Left renal cortex interstitium (tissue), 4 donors: Measurements from ENCODE around the gene FAAH. TPM values are rescaled to one million over a fixed set of nuclear protein-coding genes. Genes with fewer than 3 reads are reported as not detected.

ENCODE experiments used
- DNase-seq, 4 donors: peaks; one replicate each; pipeline ENCODE4 v3.0.0-alpha.2; 2013; ENCODE audit warnings: low read depth in 4 of 4, low spot score in 2 of 4, missing footprints in 1 of 4
- polyA plus RNA-seq, 4 donors: library from polyadenylated mRNA; unstranded; fragments of 120-200 nt; gene quantifications; one replicate each; pipeline ENCODE4 v1.2.1, GENCODE V29; 2013; ENCODE audit not compliant: insufficient read length in 4 of 4

The FAAH gene
- polyA plus RNA-seq, 4 donors = 16.9 to 31.8 (median 26.7) TPM

DNA sequence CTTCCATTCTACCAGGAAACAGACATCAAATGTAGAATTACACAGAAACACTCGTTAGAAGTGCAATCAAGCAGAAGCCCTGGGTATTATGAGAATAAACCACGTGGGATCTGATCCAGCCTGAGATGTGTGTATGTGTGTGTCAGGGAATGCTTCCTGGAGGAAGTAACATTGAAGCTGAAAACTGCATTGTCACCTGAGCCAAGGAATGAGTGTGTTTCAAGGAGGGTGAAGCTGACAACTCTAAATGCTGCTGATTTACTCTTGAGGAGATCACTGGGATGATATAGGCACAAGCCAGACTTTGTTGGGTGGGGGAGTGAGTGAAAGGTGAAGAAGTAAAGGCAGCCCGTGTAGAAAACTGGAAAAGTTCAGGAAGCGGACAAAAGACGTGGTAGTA, 27.6 kb downstream of the FAAH start:
- DNase-seq = no peak

DNA sequence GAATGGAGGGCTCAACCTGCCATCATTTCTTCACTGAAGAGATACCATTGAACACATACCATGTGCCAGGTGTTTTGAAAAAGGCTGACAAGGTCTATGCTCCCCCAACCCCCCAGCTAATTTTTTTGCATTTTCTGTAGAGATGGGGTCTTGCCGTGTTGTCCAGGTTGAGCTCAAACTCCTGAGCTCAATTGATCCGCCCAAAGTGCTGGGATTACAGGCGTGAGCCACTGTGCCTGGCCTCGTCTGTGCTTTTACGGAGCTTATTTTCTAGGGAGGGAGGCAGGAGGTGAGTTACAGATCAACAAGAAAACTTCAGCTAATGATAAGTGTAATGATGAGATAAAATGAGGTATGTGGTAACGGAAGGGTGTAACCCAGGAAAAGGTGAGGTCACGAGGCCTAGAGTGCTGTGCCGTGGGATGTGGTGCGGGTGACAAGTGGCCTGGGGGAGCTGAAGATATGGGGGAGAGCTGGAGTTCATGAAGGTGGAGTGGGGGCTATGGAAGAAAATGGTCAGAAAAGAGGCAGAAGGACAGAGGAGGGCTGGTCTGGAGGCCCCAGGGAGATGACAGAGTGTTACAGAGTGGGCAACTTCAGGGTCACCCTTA, 28.2 kb downstream of the FAAH start:
- DNase-seq = no peak

DNA sequence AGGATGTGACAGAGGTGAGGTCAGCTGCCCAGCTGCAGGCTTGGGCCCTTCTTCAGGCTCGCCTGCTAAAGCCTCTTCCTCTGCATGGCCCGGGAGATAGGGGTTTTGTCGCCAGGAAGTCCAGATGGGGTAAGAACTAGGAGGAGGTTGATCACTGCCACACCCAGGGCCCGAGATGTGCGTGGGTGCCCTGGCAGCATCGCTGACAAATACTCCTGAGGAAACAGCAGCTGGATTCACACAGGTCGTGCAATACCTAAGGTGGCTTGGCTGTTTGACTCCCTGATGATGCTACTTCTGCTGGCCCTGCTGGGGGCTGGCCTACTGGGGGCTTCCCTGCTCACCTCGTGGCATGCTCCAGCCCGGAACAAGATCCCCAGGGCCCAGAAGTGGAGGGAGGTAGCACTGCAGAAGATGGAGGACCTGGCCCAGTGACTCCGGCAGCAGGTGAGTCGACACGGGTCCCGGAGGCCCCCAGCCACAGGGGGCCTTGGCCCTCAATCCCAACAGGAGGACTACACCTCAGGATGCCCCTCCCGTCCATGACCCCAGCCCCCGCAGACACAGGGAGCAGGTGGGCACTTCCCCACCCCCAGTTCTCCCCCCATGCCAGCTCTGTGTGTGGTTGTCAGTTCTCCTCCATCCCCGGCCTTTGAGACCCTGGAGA, 29.6 kb downstream of the FAAH start:
- no peak for DNase-seq

DNA sequence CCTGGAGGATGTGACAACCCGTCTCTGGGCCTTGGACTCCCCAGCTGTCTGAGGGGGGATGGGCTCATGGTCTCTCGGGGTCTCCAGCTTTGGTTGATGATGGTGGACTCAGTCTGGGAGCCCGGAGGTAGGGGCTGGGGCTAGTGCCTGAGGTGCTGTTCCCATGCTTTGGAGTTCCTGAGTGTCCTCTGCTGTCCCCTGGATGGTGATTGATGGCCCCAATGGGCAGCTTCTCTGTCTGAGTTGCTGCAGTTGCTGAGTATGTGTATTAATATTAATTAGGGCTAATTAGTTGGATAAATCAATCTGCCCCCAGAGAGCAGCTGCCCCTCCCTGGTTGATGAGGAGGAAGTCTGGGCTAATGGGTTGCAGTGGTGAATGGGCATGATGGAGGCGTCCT, 30.6 kb downstream of the FAAH start:
- no peak for DNase-seq

DNA sequence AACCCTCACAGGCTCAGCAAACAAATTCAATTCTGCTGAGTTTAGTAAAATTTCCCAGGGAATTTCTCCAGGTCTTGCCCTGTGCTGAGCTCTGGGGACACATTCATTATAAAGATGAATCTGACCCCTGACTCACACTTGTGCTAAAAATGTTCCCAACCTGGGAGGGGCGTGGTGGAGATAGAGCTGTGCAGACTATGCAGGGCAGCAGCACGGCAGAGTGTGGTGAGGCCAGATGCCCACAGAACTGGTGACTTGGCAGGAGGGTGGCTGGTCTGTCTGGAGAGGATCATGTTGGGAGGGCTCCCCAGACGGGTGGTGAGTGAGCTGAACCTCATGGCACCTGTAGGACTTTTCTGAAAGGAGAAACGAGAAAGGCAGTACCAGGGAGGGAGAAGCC, 31.6 kb downstream of the FAAH start:
- DNase-seq = no peak

DNA sequence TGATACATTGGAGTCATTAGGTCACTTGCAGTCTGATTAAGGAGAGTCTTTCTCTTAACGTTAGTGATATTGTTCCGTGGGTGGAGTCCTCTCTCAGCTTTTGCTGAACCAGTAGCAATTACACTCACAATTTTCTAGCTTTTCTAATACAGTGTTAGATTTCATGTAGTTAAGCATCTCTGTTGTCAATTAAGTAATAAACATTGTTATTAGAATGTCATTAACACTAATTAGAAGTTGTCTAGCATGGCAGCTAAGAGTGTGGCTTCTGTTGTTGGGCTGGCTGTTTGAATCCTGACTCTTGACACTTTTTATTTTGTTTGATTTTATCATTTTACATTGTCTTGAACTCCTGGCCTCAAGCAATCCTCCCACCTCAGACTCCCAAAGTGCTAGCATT, 33.4 kb downstream of the FAAH start:
- DNase-seq = no peak

DNA sequence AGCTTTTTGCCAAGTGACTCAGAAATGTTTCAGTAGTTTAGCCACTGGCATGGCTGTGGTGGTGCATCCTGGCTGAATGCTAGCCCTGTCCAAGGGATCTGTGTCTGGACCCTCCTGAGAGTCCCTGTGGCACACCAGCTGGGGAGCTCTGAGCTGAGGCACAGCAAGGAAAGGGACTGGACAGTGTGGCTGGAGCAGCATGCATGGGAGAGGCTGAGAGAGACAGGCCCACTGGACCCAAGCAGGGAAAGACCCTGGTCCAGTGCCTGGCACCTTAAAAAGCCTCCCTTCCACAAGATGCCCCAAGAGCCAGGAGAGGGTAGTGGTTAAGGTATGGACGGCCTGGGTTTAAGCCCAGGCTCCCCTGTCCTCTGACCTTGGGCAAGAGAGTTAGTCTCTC, 35.3 kb downstream of the FAAH start:
- no peak for DNase-seq

DNA sequence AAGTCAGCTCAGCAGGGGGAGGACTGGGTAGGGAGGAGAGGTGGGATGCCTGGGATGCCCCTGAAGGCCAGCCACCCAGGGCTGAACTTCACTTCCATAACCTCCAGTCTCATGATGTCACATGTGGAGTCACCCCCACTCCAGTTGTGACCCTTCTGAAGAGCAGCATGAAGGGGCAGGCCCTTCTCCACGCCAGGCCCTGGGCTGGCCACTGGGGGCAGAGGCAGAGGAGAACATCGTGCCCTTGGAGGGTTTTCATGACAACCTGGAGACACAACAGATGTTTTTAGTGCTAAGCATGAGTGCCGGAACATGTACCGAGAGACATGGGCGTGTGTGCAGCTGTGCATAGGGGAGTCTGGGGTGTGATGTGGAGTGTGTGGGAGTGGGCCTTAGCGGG, 37.6 kb downstream of the FAAH start:
- DNase-seq = no peak

DNA sequence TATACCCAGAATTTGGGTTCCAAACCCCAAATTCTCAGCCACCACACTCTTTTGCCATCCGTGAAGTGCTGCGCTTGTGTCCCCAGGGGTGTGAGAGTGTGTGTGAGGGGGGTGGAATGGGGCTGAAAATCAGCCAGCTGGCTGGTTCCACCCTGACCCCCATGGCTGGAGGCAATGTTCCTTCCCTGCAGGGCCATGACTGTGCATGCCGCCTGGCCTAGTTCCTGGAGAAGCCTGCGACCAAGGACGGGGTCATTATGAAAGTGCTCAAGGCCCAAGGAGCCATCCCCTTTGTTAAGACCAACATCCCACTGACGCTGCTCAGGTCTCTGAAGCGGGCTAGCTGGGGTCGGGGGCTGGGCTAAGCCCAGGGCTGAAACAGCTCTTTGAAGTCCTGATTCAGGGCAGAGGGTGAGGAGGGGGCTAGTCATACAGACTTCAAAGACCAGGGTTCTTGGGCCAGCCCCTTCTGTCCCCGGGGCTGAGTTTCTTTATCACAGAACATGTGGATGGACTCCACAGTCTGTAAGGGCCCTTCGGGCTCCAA, 38.7 kb downstream of the FAAH start:
- no peak for DNase-seq

DNA sequence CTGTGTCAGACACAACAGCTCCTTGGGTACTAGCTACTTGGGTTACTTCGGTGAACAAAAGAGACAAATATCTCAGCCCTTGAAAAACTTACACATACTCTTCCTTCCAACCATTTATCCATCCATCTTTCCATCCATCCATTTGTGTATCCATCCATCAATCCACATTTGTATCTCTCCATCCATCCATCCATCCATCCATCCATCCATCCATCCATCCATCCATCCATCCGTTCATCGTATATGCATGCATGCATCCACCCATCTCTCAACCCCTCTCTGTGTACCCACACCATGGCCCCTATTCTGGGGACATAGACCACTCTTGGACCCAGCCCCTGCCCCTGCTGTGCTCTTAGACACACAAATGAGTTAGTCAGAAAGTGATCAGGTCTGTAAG, 40.2 kb downstream of the FAAH start:
- DNase-seq = no peak

DNA sequence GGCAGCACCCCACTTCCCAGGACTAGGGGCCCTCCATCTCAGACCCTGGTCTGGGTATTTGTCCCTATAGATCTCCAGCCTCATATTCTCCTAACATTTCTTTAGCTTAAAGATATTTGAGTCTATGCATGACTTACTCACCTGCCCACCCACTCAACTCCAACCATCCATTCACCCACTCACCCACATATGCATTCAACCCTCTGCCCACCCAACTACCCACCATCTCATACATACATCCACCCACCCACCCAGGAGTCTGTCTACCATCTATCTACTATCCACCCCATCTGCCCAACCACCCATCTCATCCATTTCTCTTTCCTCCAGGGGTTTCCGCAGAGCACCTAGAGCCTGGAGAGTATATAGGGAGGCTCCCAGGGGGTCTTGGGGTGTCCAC, 42.7 kb downstream of the FAAH start:
- DNase-seq = no peak

DNA sequence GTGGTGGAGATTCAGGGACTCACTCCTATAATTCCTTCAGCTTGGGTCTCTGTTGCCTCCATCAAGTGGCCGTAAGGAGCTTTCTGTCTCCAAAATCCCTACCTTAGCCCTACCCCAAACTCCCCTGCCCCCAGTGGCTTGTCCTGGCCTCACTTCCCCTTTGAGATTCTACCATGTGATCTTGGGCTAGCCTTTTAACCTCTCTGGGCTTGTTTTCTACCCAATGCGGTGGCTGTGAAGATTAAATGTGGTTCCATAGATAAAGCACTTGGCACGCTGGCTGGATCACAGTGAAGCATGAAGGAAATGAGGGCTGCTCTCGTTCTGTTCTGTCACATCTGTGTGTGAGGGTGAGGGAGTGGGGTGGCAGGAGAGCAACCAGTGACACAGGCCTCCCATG, 43.6 kb downstream of the FAAH start:
- no peak for DNase-seq

DNA sequence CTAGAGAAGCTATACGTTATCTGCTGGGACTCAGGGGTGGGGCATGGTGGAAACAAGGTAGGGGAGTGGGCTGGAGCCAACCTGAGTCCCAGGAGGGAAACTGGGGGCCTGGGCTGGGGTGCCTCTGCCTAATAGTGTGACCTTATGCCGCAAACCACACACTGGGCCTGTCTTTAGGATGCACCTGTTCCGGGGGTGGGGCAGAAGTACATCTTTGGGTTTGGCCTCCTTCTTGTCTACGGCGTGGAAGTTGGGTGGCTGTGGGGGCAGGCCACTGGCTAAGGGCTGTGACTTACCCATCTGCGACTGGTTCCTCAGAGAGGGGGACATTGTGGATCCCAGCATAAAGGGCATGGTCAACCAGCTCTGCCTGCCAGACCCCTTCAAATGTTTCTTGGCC, 44.2 kb downstream of the FAAH start:
- no peak for DNase-seq

DNA sequence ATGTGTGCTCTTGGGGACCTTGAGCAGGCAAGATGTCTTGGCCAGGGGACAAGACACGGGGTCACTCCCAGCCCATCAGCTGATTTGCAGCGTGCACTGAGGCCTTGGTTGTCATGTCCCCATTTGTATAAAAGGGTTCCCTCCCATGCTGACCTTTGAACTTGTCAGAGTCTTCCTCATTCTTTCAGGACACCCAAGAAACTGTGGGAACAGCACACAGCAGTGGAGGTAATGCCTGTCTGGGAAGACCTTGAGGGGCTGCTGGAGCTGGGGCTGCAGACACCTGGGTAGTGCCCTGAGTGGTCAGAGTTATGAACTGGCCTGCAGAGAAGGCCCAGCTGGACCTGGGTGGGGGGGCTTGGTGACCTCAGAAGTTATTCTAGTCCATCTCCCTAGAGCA, 46.4 kb downstream of the FAAH start:
- DNase-seq = no peak

DNA sequence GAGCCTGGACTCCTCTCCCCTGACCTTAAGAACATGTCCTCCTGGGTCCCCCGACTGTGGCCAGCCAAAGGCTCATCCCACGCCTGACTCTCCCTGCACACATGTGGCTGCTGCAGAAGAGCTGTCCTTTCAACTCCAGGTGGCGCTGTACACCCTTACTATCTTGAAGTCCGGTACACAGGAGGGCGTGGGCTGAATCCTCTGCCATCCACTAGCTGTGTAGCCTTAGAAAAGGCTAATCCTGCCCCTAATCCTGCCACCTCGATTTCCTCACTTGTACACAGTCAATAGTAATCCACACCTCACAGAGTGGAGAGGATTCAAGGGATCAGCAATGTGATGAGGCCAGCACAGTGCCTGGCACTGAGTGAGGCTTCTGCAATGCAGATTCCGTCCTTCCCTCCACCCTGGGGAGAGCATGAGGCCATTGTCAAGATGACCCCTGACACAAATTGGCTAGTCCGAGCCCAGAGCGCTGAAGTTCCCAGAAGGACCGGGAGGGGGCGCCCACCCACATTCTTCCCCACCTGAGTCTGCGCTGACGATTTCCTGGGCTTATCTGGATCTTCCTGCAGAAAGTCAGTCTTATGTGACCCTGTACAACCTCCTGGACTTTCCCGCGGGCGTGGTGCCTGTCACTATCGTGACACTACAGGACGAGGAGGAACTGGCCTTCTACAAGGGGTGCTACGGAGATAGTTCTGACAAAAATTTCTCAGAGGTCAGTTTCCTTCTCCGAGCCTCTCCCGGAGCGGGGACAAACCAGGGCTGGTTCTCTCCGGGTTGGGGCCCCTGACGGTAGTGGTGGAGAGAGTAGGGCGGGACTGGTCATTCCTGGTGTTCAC, 48.4 kb downstream of the FAAH start:
- peak in 1 of 4 donors; percentile 53 for DNase-seq

DNA sequence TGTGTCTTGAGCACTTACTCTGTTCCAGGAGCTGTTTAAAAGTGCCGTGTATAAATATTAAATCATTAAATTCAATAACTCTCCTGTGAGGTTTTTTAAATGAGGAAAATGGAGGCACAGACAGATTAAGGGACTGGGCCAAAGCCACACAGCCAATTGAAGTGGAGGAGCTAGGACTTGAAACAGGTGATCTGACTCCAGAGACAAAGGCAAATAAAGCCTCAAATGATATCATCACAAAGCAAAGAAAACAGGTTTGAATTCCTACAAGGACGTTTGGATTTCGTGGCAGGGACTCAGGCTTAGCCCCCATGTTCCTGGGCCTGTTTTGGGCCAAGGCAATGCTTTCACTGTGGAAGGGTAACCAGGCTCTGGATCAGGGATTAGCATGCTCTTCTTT, 50.3 kb downstream of the FAAH start:
- DNase-seq = no peak

DNA sequence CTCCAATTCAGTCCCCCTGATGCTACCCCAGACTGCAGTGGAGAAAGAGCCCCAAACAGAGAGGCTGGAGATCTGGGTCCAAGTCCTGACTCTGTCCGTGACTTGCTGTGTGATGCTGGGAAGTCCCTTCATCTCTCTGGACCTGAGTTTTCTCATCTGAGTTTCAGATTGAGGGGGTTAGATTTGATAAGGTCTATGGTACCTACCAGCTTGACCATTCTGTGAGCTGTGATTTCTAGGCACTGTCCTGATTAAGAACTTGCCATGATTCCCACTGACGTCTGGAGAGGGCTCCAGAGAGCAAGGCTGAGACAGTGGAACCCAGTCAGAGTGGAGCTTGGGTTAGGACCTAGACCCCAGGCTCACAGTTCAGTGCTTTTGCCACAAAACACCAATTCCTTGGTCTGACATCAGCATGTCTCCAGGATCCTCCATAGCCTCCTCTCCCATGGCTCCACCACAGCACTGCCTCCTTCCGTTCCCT, 51.7 kb downstream of the FAAH start:
- DNase-seq = no peak

DNA sequence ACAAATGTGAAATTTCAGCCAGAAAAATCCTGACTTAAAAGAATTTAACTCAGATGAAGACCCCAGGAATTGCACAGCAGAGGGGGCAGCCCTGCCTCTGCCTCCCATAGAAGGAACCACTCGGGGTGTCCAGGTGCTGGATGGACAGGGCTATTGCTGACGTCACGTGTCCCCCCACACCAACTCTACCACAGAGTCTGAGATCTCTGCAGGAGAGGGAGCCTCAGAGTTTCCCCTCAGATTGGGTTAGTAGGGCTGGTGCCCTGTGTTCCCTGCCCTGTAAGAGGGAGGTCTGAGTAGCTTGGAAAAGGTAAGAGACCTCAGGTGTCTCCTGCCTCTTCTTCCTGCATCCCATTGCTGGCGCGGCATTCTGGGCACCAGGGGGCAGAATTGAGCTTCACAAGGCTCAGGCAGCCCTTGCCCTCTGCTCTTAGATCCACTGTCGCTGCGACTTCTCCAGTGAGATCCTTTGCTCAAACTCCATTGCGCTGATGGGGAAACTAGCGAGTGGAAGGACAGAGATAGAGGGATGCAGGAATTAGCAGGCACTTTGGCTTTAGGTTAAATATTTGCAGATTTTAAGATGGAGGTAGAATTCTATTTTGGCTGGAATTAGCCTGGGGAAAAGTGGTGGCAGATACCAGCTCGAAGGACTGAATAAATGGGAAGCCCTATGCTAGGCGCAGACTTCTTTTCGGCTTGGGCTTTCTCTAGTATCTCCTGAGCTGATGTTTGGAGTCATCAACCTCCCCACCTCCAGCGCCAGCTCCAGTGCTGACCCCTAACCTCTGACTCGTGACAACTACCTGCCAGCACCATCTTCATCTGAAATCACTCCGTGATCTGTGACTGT, 52.8 kb downstream of the FAAH start:
- DNase-seq = peak in 1 of 4 donors; percentile 69

DNA sequence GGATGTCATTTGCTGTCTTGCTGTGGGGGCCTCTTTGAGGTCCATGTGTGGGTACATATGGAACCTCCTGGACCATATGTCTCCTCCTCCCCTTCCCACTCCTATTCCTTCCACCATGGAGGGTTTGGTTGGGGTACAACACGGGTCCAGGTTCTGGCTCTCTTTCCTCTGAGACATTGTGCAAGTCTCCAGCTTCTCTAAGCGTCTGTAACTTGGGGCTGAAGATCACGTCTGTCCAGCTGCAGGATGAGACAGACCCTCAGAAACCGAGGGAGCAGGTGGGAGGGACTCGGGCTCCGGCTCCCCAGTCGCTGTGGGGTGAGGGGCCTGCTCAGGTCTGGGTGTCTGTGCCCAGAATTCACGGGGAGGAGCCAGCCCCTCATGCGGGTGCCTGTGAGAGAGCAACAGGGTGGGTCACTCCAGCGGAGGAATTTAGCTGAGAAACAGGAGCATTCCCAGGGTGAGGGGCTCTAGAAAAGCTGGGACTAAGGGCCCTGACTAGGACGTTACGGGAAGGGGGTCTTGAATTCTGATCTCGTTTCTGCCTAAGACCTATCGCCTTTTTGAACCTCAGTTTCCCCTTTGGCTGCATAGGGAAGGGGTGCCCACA, 53.5 kb downstream of the FAAH start:
- no peak for DNase-seq
